Measurements from ENCODE around the gene MAFB. TPM values are rescaled to one million over a fixed set of nuclear protein-coding genes. Genes with fewer than 3 reads are reported as not detected.

The MAFB gene
- polyA plus RNA-seq, 1 of the 3 experiments (the other 2 are of a cell fraction), result 0.08 TPM

- Histone ChIP-seq H3K4me2 (no peak overlapping the region), H3K9me2 (no peaks in the 10 kb centered on the region), H3F3A (replicated peaks; ENCODE audit: insufficient read depth) (no peaks in the 10 kb centered on the region), H3K4me3 (ENCODE audit: low read depth in 2 of 2, low read length in 1 of 2) (no peak overlapping the region), H3K4me1 (ENCODE audit: control insufficient read depth in 1 of 2, insufficient read depth in 2 of 2, low read depth in 1 of 2, low read length in 1 of 2) (no peaks in the 10 kb centered on the region; a peak in 1 of 4 replicates), H3K9ac (no peak overlapping the region), H2AFZ (ENCODE audit: low read depth) (no peak overlapping the region), H3K9me3 (no peaks in the 10 kb centered on the region), H3K79me2 (ENCODE audit: insufficient read depth) (no peaks in the 10 kb centered on the region), H4K20me1 (ENCODE audit: insufficient read depth) (no peaks in the 10 kb centered on the region), H3K27me3 (ENCODE audit: insufficient read depth) (peaks cover 5% of the 10 kb centered on the region; the same call in 1 of the 2 replicates), H3K27ac (ENCODE audit: low read depth in 2 of 2, low read length in 1 of 2) (no peak overlapping the region), H3K36me3 (replicated peaks in 1 of 2; ENCODE audit: control insufficient read depth in 1 of 2, insufficient read depth in 2 of 2, low read length in 1 of 2) (no peaks in the 10 kb centered on the region)
- TF ChIP-seq MAX (IDR thresholded peaks at IDR 0.05; ENCODE audit: low read depth) (no peak), IRF3 (IDR thresholded peaks at IDR 0.05; ENCODE audit: low read depth, low read length) (no peak), SIN3A (IDR thresholded peaks at IDR 0.05; ENCODE audit: borderline replicate concordance, low read depth, low read length) (no peak)
- ChIA-PET POLR2A (no interaction called here), CTCF (interaction anchor here (3.8 kb wide), 1 partner anchor 9 kb away, joined by 24 read pairs; the partner anchor contains the start of gene MAFB)
- DNase-seq, result no peak
Observed at GRCh38 chr20:40698744-40699143, 9.7 kb upstream of the MAFB start.

GRCh38 chr20:40698281-40698680, 9.2 kb upstream of the MAFB start:
- no peak overlapping the region for H3K27ac ChIP-seq (ENCODE audit: low read depth in 2 of 2, low read length in 1 of 2)
- H3K36me3 ChIP-seq (replicated peaks in 1 of 2; ENCODE audit: control insufficient read depth in 1 of 2, insufficient read depth in 2 of 2, low read length in 1 of 2), result no peaks in the 10 kb centered on the region
- H3K27me3 ChIP-seq (ENCODE audit: insufficient read depth), result peaks cover 6% of the 10 kb centered on the region; the same call in 1 of the 2 replicates
- CTCF ChIA-PET, result interaction anchor here (3.8 kb wide), 1 partner anchor 8 kb away, joined by 24 read pairs; the partner anchor contains the start of gene MAFB
- TF ChIP-seq ELF1 (IDR thresholded peaks at IDR 0.05) (no peak), USF1 (IDR thresholded peaks at IDR 0.05; ENCODE audit: borderline replicate concordance, low read depth) (no peak), GABPA (IDR thresholded peaks at IDR 0.05; ENCODE audit: low read depth) (no peak), SIN3A (IDR thresholded peaks at IDR 0.05; ENCODE audit: borderline replicate concordance, low read depth, low read length) (no peak), RAD21 (IDR thresholded peaks at IDR 0.05; ENCODE audit: low read length) (no peak), MEF2A (IDR thresholded peaks at IDR 0.05; ENCODE audit: borderline replicate concordance, low read depth) (no peak), RXRA (IDR thresholded peaks at IDR 0.05; ENCODE audit: borderline replicate concordance, low read depth) (no peak), FOSL2 (IDR thresholded peaks at IDR 0.05; ENCODE audit: borderline replicate concordance, low read depth) (no peak), TCF12 (IDR thresholded peaks at IDR 0.05) (no peak), EZH2phosphoT487 (IDR thresholded peaks at IDR 0.05; ENCODE audit: borderline replicate concordance, low read depth) (no peak), CHD2 (IDR thresholded peaks at IDR 0.05; ENCODE audit: low read length, partially characterized antibody) (no peak), POLR2AphosphoS5 (IDR thresholded peaks at IDR 0.05; ENCODE audit: low read depth, low read length) (no peak), CTCF (IDR thresholded peaks at IDR 0.05) (no peak), IRF3 (IDR thresholded peaks at IDR 0.05; ENCODE audit: low read depth, low read length) (no peak), PBX3 (IDR thresholded peaks at IDR 0.05) (no peak), RFX5 (IDR thresholded peaks at IDR 0.05; ENCODE audit: low read length) (no peak), FOXM1 (IDR thresholded peaks at IDR 0.05; ENCODE audit: low read depth) (no peak), MAX (IDR thresholded peaks at IDR 0.05; ENCODE audit: low read depth) (no peak)
- no peaks in the 10 kb centered on the region for H3K9me2 ChIP-seq
- no peaks in the 10 kb centered on the region for H3F3A ChIP-seq (replicated peaks; ENCODE audit: insufficient read depth)
- no peaks in the 10 kb centered on the region for H4K20me1 ChIP-seq (ENCODE audit: insufficient read depth)
- 25% methylated on average over 1 of the region's 1 CpG for WGBS (ENCODE audit: low lambda C conversion rate)
- H3K79me2 ChIP-seq (ENCODE audit: insufficient read depth), result no peaks in the 10 kb centered on the region
- no peak for DNase-seq
- H3K4me3 ChIP-seq (ENCODE audit: low read depth in 2 of 2, low read length in 1 of 2), result no peak overlapping the region
- POLR2A ChIA-PET, result no interaction called here
- no peaks in the 10 kb centered on the region; a peak in 1 of 4 replicates for H3K4me1 ChIP-seq (ENCODE audit: control insufficient read depth in 1 of 2, insufficient read depth in 2 of 2, low read depth in 1 of 2, low read length in 1 of 2)
- H3K4me2 ChIP-seq, result no peak overlapping the region
- H2AFZ ChIP-seq (ENCODE audit: low read depth), result no peak overlapping the region
- no peak overlapping the region for H3K9ac ChIP-seq
- no peaks in the 10 kb centered on the region for H3K9me3 ChIP-seq
